Prostate gland (tissue), 2 donors: Measurements from ENCODE around the gene MATN1.

ENCODE experiments used
- POLR2AphosphoS5 ChIP-seq: sonication (generic); formaldehyde crosslinking; IDR thresholded peaks from one replicate; pipeline ENCODE4 v1.6.1; 2017; ENCODE audit warnings: antibody characterized with exemption
- TF ChIP-seq, protein P1 (sequence below), 4 experiments: fragments of 200-600 bp in 2 of 4; fragments of 450-650 bp in 2 of 4; sonication (generic) in 2 of 4; IDR thresholded peaks; 1 replicate in 3 of 4; 2 replicates in 1 of 4; pipeline ENCODE4 v1.5.1; 2016 to 2019; ENCODE audit warnings: antibody characterized with exemption in 4 of 4, mild to moderate bottlenecking in 2 of 4, moderate library complexity in 2 of 4

DNA sequence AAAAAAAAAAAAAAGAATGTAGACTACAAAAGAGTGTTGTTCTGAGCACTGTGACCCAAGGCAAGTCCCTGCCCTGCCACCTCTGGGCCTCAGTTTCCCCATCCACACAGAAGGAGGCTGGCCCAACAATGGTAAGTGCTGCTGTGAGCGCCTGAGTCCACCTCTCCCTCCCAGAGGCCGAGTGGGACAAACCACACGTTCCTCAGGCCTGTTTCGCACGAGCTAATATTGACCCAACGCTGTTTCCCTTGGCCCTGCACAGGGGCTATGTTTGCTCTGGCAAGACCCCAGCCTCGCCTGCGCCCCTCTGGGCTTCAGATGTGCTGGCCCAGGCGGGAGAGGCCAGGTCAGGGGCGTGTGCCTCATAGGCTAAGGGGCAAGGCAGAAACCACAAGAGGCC lies 46.8 kb upstream of the MATN1 start:
- TF ChIP-seq, protein P1, sequence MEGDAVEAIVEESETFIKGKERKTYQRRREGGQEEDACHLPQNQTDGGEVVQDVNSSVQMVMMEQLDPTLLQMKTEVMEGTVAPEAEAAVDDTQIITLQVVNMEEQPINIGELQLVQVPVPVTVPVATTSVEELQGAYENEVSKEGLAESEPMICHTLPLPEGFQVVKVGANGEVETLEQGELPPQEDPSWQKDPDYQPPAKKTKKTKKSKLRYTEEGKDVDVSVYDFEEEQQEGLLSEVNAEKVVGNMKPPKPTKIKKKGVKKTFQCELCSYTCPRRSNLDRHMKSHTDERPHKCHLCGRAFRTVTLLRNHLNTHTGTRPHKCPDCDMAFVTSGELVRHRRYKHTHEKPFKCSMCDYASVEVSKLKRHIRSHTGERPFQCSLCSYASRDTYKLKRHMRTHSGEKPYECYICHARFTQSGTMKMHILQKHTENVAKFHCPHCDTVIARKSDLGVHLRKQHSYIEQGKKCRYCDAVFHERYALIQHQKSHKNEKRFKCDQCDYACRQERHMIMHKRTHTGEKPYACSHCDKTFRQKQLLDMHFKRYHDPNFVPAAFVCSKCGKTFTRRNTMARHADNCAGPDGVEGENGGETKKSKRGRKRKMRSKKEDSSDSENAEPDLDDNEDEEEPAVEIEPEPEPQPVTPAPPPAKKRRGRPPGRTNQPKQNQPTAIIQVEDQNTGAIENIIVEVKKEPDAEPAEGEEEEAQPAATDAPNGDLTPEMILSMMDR (IDR thresholded peaks at IDR 0.05): no peak
- TF ChIP-seq POLR2AphosphoS5: no peak
